ENCODE measurements around the gene C3orf38.

DNA sequence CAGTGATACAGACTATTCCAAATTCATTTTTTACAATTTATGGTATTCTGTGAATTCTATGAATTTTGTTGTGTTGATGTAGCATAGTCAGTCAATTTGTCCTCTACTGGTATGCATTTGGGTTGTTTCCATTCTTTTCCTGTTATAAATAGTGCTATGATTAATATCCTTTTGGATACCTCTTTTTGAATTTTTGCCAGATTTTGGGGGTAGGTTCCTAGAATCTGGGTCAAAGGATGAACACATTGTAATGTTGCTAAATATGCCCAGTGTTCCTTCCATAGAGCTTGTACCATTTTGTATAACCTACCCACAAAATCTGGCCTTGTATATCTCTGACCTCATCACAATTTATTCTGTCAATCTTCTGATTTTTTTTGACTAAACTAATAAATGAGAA, 44.4 kb upstream of the C3orf38 start:
- no peak for TF ChIP-seq CTCF (IDR thresholded peaks at IDR 0.05; ENCODE audit: insufficient read depth, low read length)
- TF ChIP-seq POLR2AphosphoS5 (IDR thresholded peaks at IDR 0.05; ENCODE audit: low read depth): no peak
- TF ChIP-seq REST (IDR thresholded peaks at IDR 0.05; ENCODE audit: insufficient replicate concordance, low read depth): no peak

All from HL-60 (cell line).